K562 (cell line): ENCODE measurements around the gene RAI1. TPM values are rescaled to one million over a fixed set of nuclear protein-coding genes. Genes with fewer than 3 reads are reported as not detected.

Experiments used
- ATAC-seq: fragments of 200-7000 bp; cut with Tn5 transposase; 3 replicates; pipeline ENCODE4 v1.9.1; 2020; ENCODE audit warnings: moderate library complexity
- BruUV-seq: library from RNA; stranded (reverse); fragments of 400-500 nt; replicated peaks from 2 replicates; lab custom pipeline; 2021; lab: Mats Ljungman, UMichigan
- CTCF ChIA-PET: fragments of 300-600 bp; formaldehyde crosslinking; extraction: SDS; loops from one replicate; lab custom pipeline; 2021; ENCODE audit warnings: low intra/inter-chr PET ratio; lab: Yijun Ruan, JAX
- POLR2A ChIA-PET: fragments of 300-600, 350-650 bp; sonication (Branson Sonifier 250); formaldehyde crosslinking; extraction: SDS; loops from one replicate; lab custom pipeline; 2021; ENCODE audit warnings: antibody characterized with exemption, inconsistent platforms; lab: Yijun Ruan, JAX
- DNase-seq, 4 experiments: peaks; one replicate each; pipeline versions ENCODE4 v3.0.0 to v3.0.0-alpha.2; 2011 to 2018; ENCODE audit warnings: low spot score in 3 of 4, mixed read lengths in 3 of 4; ENCODE audit errors: extremely low read depth in 1 of 4
- FAIRE-seq: peaks from 2 replicates; lab custom pipeline; 2011; peaks lifted over from hg19 to GRCh38; lab: Jason Lieb, UNC
- H2AFZ ChIP-seq: 2 replicates; pipeline ENCODE4 v1.6.0; 2011; ENCODE audit warnings: low read depth, low read length, control low read depth, inconsistent platforms
- H3K27ac ChIP-seq: fragments of 200-600 bp; 3 replicates; pipeline ENCODE4 v1.8.0; 2011; ENCODE audit warnings: low read depth, mild to moderate bottlenecking, control low read depth, inconsistent platforms, low read length, moderate library complexity, mixed read lengths; ENCODE audit errors: extremely low read depth
- H3K27me3 ChIP-seq, 2 experiments: fragments of 300-600 bp in 1 of 2; 2 replicates in 1 of 2; 3 replicates in 1 of 2; pipeline versions ENCODE4 v1.6.0 to v1.8.0; 2011; ENCODE audit warnings: inconsistent platforms in 2 of 2, low read length in 2 of 2, mild to moderate bottlenecking in 1 of 2, mixed read lengths in 1 of 2, moderate library complexity in 1 of 2; ENCODE audit not compliant: control insufficient read depth in 2 of 2, insufficient read depth in 2 of 2
- H3K36me3 ChIP-seq: fragments of 300-600 bp; 3 replicates; pipeline ENCODE4 v1.8.0; 2011; ENCODE audit warnings: mild to moderate bottlenecking, low read length, inconsistent platforms; ENCODE audit not compliant: control insufficient read depth, insufficient read depth
- H3K4me1 ChIP-seq, 2 experiments: fragments of 200-600 bp in 1 of 2; replicated peaks in 1 of 2; 2 replicates in 1 of 2; 3 replicates in 1 of 2; pipeline versions ENCODE4 v1.5.1 to v1.8.0; 2011; ENCODE audit warnings: inconsistent platforms in 2 of 2, low read length in 2 of 2, mild to moderate bottlenecking in 1 of 2, mixed read lengths in 1 of 2, moderate library complexity in 1 of 2; ENCODE audit not compliant: control insufficient read depth in 2 of 2, insufficient read depth in 2 of 2
- H3K4me2 ChIP-seq: 2 replicates; pipeline ENCODE4 v1.6.1; 2011; ENCODE audit warnings: low read length, control low read depth, inconsistent platforms, mixed read lengths; ENCODE audit not compliant: insufficient read depth
- H3K4me3 ChIP-seq: fragments of 200-600 bp; sonication (generic), shearing (Covaris generic); 2 replicates; pipeline ENCODE4 v1.5.1; 2016; ENCODE audit warnings: control low read depth, inconsistent platforms
- H3K79me2 ChIP-seq: fragments of 200-600 bp; 3 replicates; pipeline ENCODE4 v1.8.0; 2011; ENCODE audit warnings: low read length, inconsistent platforms; ENCODE audit not compliant: control insufficient read depth, insufficient read depth
- H3K9ac ChIP-seq, 2 experiments: 2 replicates each; pipeline versions ENCODE4 v1.6.0 to v1.6.1; 2011; ENCODE audit warnings: low read depth in 2 of 2, low read length in 2 of 2, control low read depth in 1 of 2, inconsistent platforms in 1 of 2, mild to moderate bottlenecking in 1 of 2, mixed read lengths in 1 of 2; ENCODE audit not compliant: insufficient read depth in 1 of 2
- H3K9me1 ChIP-seq: one replicate; pipeline ENCODE4 v1.6.0; 2011; ENCODE audit warnings: inconsistent platforms, mild to moderate bottlenecking, low read length, moderate library complexity; ENCODE audit not compliant: control insufficient read depth, insufficient read depth
- H3K9me3 ChIP-seq: replicated peaks from 2 replicates; pipeline ENCODE4 v1.5.1; 2011; ENCODE audit warnings: low read depth, low read length, inconsistent platforms; ENCODE audit not compliant: control insufficient read depth, insufficient read depth
- H4K20me1 ChIP-seq: replicated peaks from 2 replicates; pipeline ENCODE4 v1.6.1; 2011; ENCODE audit warnings: low read length, inconsistent platforms, mixed read lengths; ENCODE audit not compliant: control insufficient read depth, insufficient read depth
- ARID4B ChIP-seq: sonication (generic); formaldehyde crosslinking; IDR thresholded peaks from 2 replicates; pipeline ENCODE4 v1.8.0; 2022; ENCODE audit warnings: mild to moderate bottlenecking, missing genetic modification reagents
- CCNT2 ChIP-seq: IDR thresholded peaks from 2 replicates; pipeline ENCODE4 v1.6.1; 2011; ENCODE audit warnings: borderline replicate concordance, low read depth, mild to moderate bottlenecking, moderate library complexity, mixed read lengths, low read length; ENCODE audit not compliant: insufficient read length; ENCODE audit errors: extremely low read depth
- GABPA ChIP-seq: fragments of 200-800 bp; sonication (Bioruptor generic); conservative IDR thresholded peaks from 2 replicates; pipeline ENCODE4 v1.6.1; 2016; ENCODE audit warnings: low read depth, missing genetic modification characterization, missing compliant biosample characterization
- HNRNPK ChIP-seq: fragments of 200-400 bp; formaldehyde crosslinking; IDR thresholded peaks from one replicate; pipeline ENCODE4 v1.6.1; 2018; ENCODE audit warnings: mild to moderate bottlenecking, low read depth, low read length; ENCODE audit not compliant: poor library complexity, severe bottlenecking
- HNRNPL ChIP-seq: fragments of 200-400 bp; formaldehyde crosslinking; IDR thresholded peaks from 2 replicates; pipeline ENCODE4 v1.6.1; 2017; ENCODE audit warnings: low read depth, mild to moderate bottlenecking, low read length
- LCOR ChIP-seq: sonication (generic); formaldehyde crosslinking; IDR thresholded peaks from 2 replicates; pipeline ENCODE4 v1.8.0; 2022; ENCODE audit warnings: mild to moderate bottlenecking, missing genetic modification reagents
- NR2C2 ChIP-seq, 2 experiments: fragments of 200-800 bp in 1 of 2; sonication (Bioruptor generic) in 1 of 2; sonication (generic) in 1 of 2; formaldehyde crosslinking in 1 of 2; IDR thresholded peaks; 2 replicates each; pipeline versions ENCODE4 v1.6.1 to v1.8.0; 2016 to 2022; ENCODE audit warnings: mild to moderate bottlenecking in 1 of 2, missing compliant biosample characterization in 1 of 2, missing genetic modification characterization in 1 of 2, missing genetic modification reagents in 1 of 2
- PHF8 ChIP-seq: fragments of 200-600 bp; sonication (generic); IDR thresholded peaks from 2 replicates; pipeline ENCODE4 v1.6.1; 2012; ENCODE audit warnings: mixed run types, mild to moderate bottlenecking, inconsistent platforms, low read length, moderate library complexity, borderline replicate concordance
- POLR2AphosphoS5 ChIP-seq: IDR thresholded peaks from 2 replicates; pipeline ENCODE4 v1.6.1; 2011; ENCODE audit warnings: mild to moderate bottlenecking, low read depth, low read length, moderate library complexity; ENCODE audit not compliant: control insufficient read depth, insufficient read depth
- POLR2G ChIP-seq: fragments of 200-400 bp; formaldehyde crosslinking; IDR thresholded peaks from 2 replicates; pipeline ENCODE4 v1.6.1; 2017; ENCODE audit warnings: low read depth, mild to moderate bottlenecking, antibody characterized with exemption, low read length, moderate library complexity
- SP1 ChIP-seq: sonication (generic); formaldehyde crosslinking; IDR thresholded peaks from 2 replicates; pipeline ENCODE4 v1.8.1; 2022; ENCODE audit warnings: mild to moderate bottlenecking, missing genetic modification reagents
- ZBED1 ChIP-seq: IDR thresholded peaks from 2 replicates; pipeline ENCODE4 v1.6.1; 2014
- ZBTB7A ChIP-seq: IDR thresholded peaks from 2 replicates; pipeline ENCODE4 v1.6.1; 2011; ENCODE audit warnings: low read depth, mild to moderate bottlenecking, low read length, moderate library complexity, borderline replicate concordance; ENCODE audit not compliant: control insufficient read depth
- WGBS: fragments of 100-300 bp; shearing (Covaris generic); methylation state at CpG from one replicate; pipeline ENCODE4 v1.1.6; 2016; ENCODE audit warnings: low coverage, mixed read lengths; ENCODE audit not compliant: insufficient coverage; ENCODE audit errors: missing lambda C conversion rate; 5-methylcytosine and 5-hydroxymethylcytosine counted together
- in situ Hi-C: fragments of 300-500 bp; cut with MboI; formaldehyde crosslinking; loops from 4 replicates; pipeline ENCODE4 v1.15.0; 2018; ENCODE audit warnings: inconsistent platforms, mixed read lengths
- intact Hi-C: fragments of 100-400 bp; cut with micrococcal nuclease; formaldehyde crosslinking; loops from 2 replicates; pipeline ENCODE4 v1.14.2; 2022
- polyA plus RNA-seq, 8 experiments: library from polyadenylated mRNA; depleted of rRNA in 4 of 8; stranded (reverse) in 5 of 8; unstranded in 3 of 8; fragments of >200 nt; fragmentation: Nextera tagmentation in 2 of 8; fragmentation: Illumina TruSeq in 1 of 8; extraction: Ambion mirVana in 2 of 8; extraction: Trizol in 1 of 8; gene quantifications; 2 replicates each; pipeline versions ENCODE4 v1.2.1 to v1.2.3, GENCODE V29; 2011 to 2014; ENCODE audit warnings: inconsistent platforms in 1 of 8, missing spikeins in 1 of 8
- total RNA-seq, 7 experiments: library from RNA; depleted of rRNA in 6 of 7; stranded (reverse); fragments of >200 nt in 6 of 7; fragmentation: Illumina TruSeq in 2 of 7; extraction: Trizol in 2 of 7; gene quantifications; 2 replicates each; pipeline versions ENCODE4 v1.2.1 to v1.2.3, GENCODE V29; 2011 to 2021; ENCODE audit warnings: low replicate concordance in 1 of 7
- TF ChIP-seq, protein P1 (sequence below), 3 experiments: fragments of 200-800 bp in 1 of 3; sonication (Bioruptor generic) in 1 of 3; sonication (generic) in 1 of 3; formaldehyde crosslinking in 1 of 3; IDR thresholded peaks; 2 replicates each; pipeline versions ENCODE4 v1.6.1 to v1.8.0; 2016 to 2022; ENCODE audit warnings: mild to moderate bottlenecking in 2 of 3, missing compliant biosample characterization in 2 of 3, missing genetic modification characterization in 2 of 3, missing genetic modification reagents in 1 of 3

RAI1 gene
- total and polyA plus RNA-seq, 9 of the 15 experiments (the other 6 are each of a cell fraction or from before 2014, with no cell fraction given), result 0.68 to 19.9 (median 5.5) TPM

DNA sequence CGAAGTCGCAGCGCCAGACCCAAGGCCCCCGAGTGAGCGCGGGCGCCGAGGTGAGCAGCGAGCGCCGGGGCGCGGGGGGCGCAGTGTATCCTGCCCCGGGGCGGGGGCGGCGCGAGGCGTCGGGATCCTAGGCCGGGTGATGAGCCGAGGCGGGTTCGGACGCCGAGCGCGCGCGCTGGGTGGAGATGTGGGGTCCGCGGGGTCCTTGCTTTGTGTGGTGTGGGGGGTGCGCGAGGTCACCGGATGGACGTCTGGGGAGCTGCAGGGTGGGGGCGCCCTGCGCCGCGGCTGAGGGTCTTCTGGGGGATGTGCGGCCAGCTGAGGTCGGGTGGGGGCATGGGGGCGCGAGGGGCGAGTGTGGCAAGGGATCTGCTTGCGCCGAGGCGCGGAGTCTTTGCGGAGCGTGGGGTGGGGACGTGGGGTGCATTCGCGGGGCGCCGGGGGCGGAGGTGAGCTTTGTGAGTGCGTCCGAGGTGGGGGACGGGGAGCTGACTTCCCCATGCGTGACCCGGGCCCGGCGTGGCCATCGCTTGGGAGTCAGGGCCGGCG lies 560 bp downstream of the RAI1 start:
- DNase-seq, result peak; percentile 54 to 71 (median 66)
- peaks cover 20% of the 10 kb centered on the region; the same call in 2 of the 3 replicates for H3K36me3 ChIP-seq
- no peak for FAIRE-seq
- POLR2A ChIA-PET, result interaction anchor here (0.9 to 2.4 kb wide), 2 partner anchors 11 to 156 kb away, joined by 3 to 20 read pairs; no protein-coding TSS in a partner anchor
- peaks cover 51% of the 10 kb centered on the region for H3K79me2 ChIP-seq
- H3K9me3 ChIP-seq, result no peaks in the 10 kb centered on the region
- no TSS peak for BruUV-seq
- in situ Hi-C loops, result no loop called here
- H2AFZ ChIP-seq, result peak overlapping the region; percentile 32; the same call in 1 of the 2 replicates
- peaks cover 14% of the 10 kb centered on the region for H4K20me1 ChIP-seq
- peak overlapping the region; percentile 74; the same call in 1 of the 2 replicates for H3K4me2 ChIP-seq
- peaks cover 22 to 45% of the 10 kb centered on the region in 2 experiments for H3K4me1 ChIP-seq
- no peaks in the 10 kb centered on the region for H3K9me1 ChIP-seq
- CTCF ChIA-PET, result interaction anchor here (0.7 to 1.1 kb wide), 3 partner anchors 19 to 235 kb away, joined by 3 to 4 read pairs (median 3); no protein-coding TSS in a partner anchor
- intact Hi-C loops, result loop anchor here (2.0 to 10.0 kb wide), 4 partner anchors 103 to 355 kb away; partner anchors contain the start of genes ATPAF2 and GID4
- H3K4me3 ChIP-seq, result peak overlapping the region; percentile 70
- peak overlapping the region; percentile 89 for H3K27ac ChIP-seq
- ATAC-seq, result peak; percentile 60
- no peaks in the 10 kb centered on the region for H3K27me3 ChIP-seq
- peak overlapping the region; percentile 78 to 98; a peak in 3 of 4 replicates for H3K9ac ChIP-seq
- no CpG with 5 or more reads among the region's 68 CpGs for WGBS
- peak; percentile 54 for TF ChIP-seq POLR2G
- TF ChIP-seq POLR2AphosphoS5, result no peak
- TF ChIP-seq ZBTB7A, result 0 out of 2 replicates have a peak, but pooled peaks have one; percentile 52
- TF ChIP-seq SP1 (CRISPR knock-in tag), result no peak
- TF ChIP-seq HNRNPL, result no peak
- 0 out of 2 replicates have a peak, but pooled peaks have one; percentile 8 for TF ChIP-seq ARID4B (CRISPR knock-in tag)
- peak; percentile 29; the same call in 1 of the 2 replicates for TF ChIP-seq PHF8
- no peak for TF ChIP-seq HNRNPK
- TF ChIP-seq NR2C2 (CRISPR knock-in tag; IDR thresholded peaks at IDR 0.05), result no peak
- TF ChIP-seq NR2C2 (tag; IDR thresholded peaks at IDR 0.05), result peak; percentile 53
- no peak for TF ChIP-seq LCOR (CRISPR knock-in tag)
- 0 out of 2 replicates have a peak, but pooled peaks have one; percentile 32 for TF ChIP-seq GABPA
- peak; percentile 2 for TF ChIP-seq CCNT2
- no peak for TF ChIP-seq ZBED1
- TF ChIP-seq, protein P1, sequence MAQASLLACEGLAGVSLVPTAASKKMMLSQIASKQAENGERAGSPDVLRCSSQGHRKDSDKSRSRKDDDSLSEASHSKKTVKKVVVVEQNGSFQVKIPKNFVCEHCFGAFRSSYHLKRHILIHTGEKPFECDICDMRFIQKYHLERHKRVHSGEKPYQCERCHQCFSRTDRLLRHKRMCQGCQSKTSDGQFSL (CRISPR knock-in tag; IDR thresholded peaks at IDR 0.05), result peak; percentile 8; the same call in 1 of the 2 replicates
- TF ChIP-seq, protein P1 (tag; IDR thresholded peaks at IDR 0.05), result no peak
